Right lobe of liver (tissue), 4 donors: ENCODE measurements around the gene AKNA.

Experiments used
- POLR2A ChIP-seq: fragments of 450-650 bp; IDR thresholded peaks from one replicate; pipeline ENCODE4 v1.6.1; 2017; ENCODE audit warnings: antibody characterized with exemption, mild to moderate bottlenecking
- TF ChIP-seq, protein P1 (sequence below), 4 donors: fragments of 200-600 bp in 3 of 4; fragments of 450-650 bp in 1 of 4; IDR thresholded peaks; one replicate each; pipeline versions ENCODE4 v1.5.1 to v1.8.0; 2016 to 2022; ENCODE audit warnings: antibody characterized with exemption in 4 of 4, mild to moderate bottlenecking in 2 of 4
- donor health status: DM: no; HTN: no; CAD: no.
- donor health status: DM: no; HTN: no; CAD: no.
- donor health status: DM: no; HTN: yes; CAD: no.

DNA sequence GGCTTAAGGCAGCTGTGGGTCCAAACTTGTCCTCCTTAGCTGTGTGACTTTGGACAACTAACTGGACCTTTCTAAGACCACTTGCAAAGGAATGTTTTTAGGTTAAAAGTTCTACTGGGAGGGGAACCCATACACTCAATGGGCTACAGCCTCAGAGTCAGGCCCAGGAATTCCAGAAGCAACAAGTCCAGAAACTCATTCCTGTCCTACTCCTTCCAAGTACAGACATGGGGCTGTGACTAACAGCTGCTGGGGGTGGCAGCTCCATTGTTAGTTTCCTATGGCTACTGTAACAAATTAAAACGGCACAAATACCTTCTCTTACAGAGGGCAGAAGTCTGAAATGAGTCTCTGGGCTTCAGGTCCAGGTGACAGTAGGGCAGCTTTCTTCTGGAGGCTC lies 12.4 kb upstream of the AKNA start:
- TF ChIP-seq, protein P1, sequence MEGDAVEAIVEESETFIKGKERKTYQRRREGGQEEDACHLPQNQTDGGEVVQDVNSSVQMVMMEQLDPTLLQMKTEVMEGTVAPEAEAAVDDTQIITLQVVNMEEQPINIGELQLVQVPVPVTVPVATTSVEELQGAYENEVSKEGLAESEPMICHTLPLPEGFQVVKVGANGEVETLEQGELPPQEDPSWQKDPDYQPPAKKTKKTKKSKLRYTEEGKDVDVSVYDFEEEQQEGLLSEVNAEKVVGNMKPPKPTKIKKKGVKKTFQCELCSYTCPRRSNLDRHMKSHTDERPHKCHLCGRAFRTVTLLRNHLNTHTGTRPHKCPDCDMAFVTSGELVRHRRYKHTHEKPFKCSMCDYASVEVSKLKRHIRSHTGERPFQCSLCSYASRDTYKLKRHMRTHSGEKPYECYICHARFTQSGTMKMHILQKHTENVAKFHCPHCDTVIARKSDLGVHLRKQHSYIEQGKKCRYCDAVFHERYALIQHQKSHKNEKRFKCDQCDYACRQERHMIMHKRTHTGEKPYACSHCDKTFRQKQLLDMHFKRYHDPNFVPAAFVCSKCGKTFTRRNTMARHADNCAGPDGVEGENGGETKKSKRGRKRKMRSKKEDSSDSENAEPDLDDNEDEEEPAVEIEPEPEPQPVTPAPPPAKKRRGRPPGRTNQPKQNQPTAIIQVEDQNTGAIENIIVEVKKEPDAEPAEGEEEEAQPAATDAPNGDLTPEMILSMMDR (IDR thresholded peaks at IDR 0.05), result no peak
- TF ChIP-seq POLR2A, result no peak
